ENCODE data around the gene ELOVL3.
"Not testable (repeated sequence)": the region's sequence is repeated elsewhere in the genome, so short reads cannot be mapped to it uniquely, and the experiment has no call there.

ELOVL3 gene, protein sequence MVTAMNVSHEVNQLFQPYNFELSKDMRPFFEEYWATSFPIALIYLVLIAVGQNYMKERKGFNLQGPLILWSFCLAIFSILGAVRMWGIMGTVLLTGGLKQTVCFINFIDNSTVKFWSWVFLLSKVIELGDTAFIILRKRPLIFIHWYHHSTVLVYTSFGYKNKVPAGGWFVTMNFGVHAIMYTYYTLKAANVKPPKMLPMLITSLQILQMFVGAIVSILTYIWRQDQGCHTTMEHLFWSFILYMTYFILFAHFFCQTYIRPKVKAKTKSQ
- 0 reads per million in 2 donors for total RNA-seq

DNA sequence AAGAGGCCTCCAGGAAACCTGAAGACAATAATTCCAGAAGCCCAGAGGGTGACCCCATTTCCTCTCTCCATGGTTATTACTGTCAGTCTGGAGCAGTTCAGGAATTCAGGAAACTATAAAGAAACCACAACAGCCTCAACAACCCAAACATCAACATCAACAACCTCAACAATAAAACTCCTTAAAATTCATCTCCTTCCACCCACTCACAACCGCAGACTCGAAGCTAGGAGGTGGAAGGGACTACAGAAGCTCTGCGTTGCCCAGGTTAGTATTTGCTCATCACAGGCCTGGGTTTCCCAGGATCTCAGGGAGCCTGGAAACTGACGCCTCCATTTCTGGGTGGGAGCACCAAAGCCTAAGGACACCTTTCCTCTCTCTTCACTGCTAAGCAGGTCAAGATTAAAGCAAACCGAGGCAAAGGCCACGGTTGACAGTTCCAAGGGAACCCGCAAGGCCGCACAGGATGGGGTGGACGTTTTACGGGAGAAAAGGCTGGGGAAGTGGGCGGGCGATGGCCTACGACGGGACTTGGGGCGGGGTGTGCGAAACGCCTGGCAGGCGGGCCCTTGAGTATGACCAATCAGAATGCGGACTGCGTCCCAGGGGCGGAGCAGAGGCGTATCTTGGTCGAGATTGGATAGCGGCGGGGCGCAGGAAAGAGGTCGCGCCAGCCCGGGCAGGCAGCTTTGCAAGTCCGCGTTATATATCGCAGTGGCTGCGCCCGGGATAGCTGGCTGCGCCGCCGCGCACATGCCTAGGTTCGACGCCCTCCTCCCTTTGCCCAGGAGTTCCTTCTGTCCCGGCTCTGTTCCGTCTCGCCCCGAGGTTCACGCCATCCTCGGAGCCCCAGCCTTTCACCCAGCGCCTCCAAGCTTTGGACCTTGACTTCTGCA is at the start of gene ELOVL3:
ELOVL3 (plus strand) TSS at position 654 of the 896 bp plus-strand sequence. CDS start 250 bp downstream, outside the sequence.
- DNase-seq = peak; percentile 59

DNA sequence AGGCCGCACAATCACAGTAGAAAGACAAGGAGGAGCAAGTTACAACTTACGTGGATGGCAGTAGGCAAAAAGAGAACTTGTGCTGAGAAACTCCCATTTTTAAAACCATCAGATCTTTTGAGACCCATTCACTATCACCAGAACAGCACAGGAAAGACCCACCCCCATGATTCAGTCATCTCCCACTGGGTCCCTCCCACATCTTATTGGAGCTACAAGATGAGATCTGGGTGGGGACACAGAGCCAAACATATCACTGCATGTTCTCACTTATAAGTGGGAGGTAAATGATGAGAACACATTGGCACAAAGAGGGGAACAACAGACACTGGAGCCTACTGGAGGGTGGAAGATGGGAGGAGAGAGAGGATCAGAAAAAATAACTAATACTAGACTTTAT is 41.5 kb upstream of the ELOVL3 start:
- no peak for DNase-seq

DNA sequence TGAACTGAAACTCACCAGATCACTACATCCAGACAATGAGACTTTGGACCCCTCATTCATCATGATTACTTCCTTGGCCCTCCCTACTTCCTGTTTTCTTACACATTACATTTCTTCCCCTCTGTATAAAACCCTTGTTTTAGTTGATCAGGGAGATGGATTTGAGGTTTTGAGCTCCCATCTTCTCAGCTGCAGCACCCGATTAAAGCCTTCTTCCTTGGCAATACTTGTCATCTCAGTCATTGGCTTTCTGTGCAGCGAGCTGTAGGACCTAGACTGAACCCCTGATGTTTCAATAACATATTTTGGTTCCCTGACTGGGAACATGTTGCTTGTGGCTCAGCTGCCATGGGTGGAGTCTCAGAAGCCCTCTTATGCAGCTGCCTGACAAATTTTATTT is 40.8 kb upstream of the ELOVL3 start:
- DNase-seq = no peak

DNA sequence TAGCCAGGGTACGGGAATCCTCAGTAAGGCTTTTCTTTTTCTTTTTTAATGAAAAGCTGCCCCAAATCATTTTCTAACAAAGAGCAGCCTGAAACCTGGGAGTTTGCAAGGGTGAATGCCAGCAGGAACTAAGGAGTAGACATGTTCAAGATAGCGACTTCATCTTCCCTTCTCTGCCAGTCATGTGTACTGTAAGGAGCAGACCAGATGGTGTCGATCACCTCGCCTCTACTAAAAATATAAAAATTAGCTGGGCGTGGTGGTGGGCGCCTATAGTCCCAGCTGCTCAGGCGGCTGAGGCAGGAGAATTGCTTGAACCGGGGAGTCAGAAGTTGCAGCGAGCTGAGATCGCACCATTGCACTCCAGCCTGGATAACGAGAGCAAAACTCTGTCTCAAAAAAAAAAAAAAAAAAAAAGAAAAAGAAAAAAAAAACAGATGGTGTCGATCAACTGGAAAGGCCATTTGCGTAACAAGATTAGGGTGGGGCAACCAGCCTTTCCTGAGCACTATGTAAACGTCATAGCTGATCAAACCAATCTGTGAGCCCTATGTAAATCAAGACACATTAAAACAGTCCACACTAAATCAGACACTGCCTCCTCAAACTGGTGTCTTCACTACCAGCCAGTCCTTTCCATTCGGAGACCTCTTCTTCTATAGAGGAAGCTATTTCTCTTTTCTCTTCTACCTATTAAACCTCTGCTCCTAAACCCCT is 40.1 kb upstream of the ELOVL3 start:
- no peak for DNase-seq

DNA sequence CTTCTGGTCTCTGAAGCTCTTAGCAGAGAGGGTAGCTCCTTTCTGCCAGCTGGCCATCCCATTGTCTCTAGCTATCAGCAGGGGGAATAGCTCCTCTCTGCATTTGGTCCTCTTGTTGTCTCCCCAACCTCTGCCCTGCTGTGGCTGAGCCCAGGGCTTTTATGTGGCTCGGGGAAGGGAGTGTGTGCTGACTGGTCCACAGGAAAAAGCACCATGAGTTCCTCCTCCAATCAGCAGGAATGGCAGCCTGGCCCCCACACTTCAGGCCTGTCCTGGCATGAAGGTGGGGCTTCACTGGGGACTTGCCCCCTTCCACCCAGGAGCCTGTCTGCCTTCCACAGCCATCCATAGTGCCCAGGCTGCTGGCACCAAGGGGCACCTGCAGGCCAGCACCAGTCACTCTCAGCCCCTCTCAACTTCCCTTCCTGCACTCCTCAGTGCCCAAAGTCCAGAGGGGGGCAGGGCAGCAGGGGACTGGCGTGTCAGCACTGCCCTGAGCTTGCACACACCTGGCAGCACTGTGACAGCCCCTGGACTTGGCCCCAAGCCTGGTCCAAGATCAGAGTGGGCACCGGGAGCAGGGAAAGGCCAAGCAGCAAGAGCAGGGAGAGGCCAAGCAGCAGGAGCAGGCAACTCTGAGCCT is 37.7 kb upstream of the ELOVL3 start:
- no peak for DNase-seq

DNA sequence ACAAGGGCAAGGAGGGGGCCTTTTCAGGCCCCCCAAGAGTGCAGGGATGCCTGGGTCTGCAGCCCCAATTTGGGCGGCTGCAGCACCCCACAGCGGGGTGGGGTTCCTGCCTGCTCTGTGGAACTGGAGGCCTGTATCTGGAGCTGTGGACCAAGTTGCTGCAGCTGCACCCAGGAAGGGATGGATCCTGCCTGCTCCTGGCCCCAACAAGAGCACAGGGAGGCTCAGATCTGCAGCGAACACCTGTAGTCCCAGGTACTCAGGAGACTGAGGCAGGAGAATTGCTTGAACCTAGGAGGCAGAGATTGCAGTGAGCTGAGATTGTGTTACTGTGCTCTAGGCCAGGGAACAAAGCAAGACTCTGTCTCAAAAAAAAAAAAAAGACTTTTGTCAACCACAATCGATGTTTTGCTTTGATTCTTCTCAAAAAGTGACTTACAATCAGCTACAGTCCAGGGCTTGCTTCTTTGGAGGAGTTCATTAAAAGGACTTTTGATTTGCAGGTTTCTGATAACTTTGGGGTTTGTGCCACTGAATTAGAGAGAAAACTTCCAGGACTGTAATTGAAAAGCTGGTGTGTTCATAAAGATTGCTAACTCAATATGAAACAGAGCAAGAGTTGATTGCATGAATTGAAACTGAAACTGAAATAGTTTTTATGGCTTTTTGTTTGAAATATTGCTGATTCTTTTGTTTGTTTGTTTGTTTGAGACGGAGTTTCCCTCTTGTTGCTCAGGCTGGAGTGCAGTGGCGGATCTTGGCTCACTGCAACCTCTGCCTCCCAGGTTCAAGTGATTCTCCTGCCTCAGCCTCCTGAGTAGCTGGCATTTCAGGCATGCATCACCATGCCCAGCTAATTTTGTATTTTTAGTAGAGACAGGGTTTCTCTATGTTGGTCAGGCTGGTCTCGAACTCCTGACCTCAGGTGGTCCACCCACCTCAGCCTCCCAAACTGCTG is 36.9 kb upstream of the ELOVL3 start:
- not testable (repeated sequence) for DNase-seq

DNA sequence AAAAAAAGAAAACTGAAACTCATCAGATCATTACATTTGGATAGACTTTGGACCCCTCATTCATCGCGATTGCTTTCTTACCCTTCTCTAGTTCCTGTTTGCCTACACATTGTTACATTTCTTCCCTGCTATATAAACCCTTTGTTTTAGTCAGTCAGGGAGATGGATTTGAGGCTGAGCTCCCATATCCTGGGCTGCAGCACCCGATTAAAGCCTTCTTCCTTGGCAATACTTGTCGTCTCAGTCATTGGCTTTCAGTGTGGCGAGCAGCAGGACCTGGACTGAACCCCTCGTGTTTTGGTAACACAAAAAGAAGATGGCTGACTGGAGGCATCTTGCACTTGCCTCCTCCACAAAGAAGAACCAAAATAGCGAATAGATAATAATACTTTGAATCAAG is 34.1 kb upstream of the ELOVL3 start:
- DNase-seq = no peak

DNA sequence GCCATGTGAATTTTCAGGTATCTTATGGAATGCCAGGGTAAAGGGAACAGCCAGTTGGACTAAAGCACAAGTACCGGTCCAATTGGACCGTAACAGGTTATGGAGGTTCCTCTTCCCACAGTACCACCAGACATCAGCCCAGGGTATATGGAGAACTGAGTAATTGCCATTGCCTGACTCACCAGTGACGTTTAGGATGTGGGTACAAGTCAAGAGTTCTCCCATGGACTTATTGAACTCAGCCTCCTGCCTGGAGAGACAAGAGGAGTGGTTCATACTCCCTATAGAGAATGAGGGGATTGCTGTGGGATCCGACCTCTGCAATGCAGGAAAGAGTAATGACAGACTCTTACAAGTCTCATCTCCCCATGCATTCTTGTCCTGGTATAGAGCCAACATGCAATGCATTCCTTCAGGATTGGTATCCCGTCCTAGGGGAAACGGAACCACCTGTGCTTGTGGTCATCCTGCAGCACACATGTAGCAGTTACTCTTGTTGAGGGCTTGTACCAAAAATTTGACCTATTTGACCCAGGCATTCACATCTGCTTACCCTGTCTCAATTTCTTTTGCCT is 30.7 kb upstream of the ELOVL3 start:
- DNase-seq = no peak

DNA sequence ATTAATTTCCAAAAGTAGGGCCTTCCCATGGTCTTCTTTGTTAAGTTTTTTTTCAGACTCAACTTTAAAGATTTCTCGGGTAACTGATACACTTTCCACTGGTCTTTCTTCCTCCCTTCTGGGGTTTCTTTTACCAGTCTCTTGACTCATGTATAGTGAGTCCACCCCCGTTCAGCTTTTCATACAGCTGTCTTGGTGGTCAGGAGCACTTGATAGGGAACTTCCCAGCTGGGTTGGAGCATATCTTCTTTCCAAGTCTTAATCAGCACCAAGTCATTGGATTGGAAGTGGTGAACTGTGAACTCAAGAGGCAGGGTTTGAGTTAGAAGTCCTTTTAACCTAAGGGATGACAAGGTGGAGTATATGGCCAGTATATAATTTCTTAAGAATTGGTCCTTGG is 29.2 kb upstream of the ELOVL3 start:
- DNase-seq = no peak

DNA sequence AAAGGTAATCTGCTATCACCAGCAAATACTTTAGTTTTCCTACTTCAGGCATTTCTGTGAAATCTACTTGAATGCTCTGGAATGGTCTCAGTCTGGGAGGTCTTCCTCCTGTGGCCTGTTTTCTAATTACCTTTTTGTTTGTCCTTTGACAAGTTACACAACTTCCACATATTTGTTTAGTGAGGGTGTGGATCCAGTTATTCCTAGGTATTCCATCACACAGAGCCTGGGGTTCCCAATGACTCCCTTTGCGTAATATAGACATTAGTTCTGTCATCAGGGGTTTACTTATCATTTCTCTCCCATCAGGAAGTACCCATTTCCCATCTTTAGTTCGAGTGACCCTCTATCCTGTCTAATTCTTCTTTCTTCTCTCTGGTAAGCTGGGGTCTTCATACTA is 28.1 kb upstream of the ELOVL3 start:
- no peak for DNase-seq

DNA sequence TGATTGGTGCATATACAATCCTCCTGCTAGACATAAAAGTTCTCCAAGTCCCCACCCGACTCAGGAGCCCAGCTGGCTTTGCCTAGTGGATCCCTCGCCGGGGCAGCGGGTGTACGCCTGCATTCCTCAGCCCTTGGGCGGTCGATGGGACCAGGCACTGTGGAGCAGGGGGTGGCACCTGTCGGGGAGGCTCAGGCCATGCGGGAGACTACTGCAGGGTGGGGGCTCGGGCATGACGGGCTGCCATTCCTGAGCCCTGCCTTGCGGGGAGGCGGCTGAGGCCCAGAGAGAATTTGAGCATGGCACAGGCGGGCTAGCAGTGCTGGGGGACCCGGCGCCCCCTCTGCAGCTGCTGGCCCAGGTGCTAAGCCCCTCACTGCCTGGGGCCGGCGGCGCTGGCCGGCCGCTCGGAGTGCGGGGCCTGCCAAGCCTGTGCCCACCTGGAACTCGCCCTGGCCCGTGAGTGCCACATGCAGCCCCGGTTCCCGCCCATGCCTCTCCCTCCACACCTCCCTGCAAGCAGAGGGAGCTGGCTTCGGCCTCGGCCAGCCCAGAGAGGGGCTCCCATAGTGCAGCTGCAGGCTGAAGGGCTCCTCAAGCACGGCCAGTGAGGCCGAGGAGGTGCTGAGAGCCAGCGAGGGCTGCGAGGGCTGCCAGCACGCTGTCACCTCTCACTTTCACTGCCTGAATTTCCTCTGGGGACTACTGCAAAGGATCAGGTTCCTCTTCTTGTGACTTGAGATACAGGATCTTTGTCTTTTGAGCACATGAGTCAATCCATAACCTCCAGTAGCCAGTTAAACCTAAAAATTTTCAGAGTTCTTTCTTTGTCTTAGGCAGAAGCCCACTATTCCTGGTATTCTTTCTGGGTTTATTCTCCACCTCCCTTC is 25.1 kb upstream of the ELOVL3 start:
- no peak for DNase-seq

DNA sequence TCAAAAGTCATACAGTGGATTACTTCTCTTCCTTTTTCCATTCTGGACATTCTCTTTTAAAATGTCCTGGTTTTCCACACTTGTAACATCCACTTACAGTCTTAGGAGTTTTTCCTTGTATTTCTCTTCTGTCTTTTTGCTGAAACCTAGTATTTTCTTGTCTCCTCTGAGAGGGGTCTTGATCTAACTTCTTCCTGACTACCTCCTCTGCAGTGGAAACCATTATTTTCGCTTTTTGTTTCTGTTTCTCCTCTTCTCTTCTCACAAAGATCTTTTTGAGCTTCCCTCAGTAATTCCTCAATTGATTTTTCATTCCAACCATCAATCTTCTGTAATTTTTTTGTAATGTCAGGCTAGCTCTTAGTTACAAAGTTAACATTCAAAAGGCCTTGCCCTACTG is 23.7 kb upstream of the ELOVL3 start:
- no peak for DNase-seq

DNA sequence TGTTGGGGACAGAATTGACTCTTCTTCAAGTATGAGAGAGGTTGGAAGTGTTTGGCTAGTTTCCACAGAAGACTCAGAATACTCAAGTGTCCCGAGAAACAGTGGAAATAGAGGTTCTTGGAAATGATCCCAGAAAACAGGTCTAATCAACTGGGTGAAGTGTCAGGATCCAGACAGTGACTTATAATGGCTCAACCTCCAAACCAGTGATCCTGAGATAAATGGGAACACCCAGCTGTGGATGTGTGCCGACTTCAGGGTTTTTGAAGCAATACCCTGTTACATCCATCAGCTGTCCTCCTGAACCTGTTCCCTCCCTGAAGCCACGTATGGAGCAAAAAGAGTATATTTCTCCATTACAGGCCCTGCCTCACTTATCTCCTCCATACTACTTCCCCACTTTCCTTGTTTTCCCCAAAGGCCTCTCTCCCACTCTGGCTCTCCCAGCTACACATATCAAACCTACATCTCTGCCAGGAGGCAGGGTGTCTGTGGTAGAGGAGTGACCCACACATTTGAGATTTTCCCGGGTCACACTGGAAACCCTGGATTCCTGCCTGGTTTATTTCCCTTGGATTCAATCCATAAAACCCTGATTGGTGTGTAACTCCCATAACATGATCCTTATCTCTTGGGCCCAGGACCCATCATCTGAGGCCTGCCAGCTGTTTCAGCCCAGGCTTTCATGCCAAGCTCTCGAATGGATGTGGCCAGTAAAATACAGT is 17.6 kb upstream of the ELOVL3 start:
- DNase-seq = no peak

DNA sequence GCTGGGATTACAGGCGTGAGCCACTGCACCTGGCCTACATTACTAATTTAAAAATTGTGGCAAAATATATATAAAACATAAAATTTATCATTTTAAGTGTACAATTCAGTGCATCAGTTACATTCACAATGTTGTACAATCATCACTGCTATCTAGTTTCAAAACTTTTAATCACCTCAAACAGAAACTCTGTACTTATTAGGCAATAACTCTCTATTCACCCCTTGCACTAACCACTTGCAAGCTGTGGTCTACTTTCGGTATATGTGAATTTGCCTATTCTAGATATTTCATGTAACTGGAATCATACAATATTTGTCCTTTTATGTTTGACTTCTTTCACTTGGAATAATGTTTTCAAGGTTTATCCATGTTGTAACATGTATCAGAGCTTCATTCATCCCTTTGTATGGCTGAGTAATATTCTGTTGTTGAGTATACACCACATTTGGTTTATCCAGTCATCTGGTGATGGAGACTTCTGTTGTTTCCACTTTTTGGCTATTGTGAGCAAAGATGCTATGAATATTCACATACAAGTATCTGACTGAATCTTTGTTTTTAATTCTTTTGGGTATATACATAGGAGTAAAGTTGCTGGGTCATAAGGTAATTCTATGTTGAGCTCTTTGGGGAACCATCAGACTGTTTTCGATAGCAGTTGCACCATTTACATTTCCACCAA is 14.3 kb upstream of the ELOVL3 start:
- no peak for DNase-seq

DNA sequence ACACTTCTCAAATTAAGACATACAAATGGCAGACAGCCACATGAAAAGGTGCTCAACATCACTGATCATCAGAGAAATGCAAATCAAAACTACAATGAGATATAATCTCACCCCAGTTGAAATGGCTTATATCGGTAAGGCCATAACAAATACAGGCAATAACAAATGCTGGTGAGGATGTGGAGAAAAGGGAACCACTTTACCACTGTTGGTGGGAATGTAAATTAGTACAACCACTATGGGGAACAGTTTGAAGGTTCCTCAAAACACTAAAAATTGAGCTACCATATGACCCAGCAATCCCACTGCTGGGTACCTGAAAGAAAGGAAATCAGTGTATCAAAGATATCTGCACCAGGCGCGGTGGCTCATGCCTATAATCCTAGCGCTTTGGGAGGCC is 12.5 kb upstream of the ELOVL3 start:
- not testable (repeated sequence) for DNase-seq

DNA sequence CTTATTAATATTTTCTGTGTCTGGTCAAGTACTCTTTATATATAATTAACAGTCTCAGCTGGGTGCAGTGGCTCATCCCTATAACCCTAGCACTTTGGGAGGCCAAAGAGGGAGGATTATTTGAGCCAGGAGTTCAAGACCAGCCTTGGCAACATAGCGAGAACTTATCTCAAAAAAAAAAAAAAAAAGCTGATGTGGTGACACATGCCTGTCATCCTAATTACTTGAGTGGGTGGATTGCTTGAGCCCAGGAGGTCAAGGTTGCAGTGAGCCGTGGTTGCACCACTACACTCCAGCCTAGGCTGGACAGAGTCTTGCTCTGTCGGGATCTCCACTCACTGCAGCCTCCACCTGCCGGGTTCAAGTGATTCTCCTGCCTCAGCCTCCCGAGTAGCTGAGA is 6.7 kb upstream of the ELOVL3 start:
- no peak for DNase-seq

DNA sequence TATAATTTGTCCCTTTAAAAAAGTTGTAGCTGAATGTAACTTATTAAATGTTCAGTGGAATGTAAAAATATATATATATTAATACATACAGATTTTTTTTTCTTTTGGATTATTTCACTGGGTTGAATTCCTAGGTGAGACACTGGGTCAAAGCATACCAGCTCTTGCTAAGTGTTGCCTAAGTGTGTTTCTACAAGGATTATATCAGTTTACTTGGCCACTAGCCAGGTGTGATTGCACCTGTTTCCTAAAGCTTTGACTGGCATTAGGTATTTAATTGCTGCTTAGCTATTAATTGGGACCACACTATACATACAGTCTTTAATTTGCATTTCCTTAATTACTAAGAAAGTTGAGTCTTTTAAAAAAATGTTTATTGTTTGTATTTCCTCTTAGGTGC is 5.5 kb upstream of the ELOVL3 start:
- no peak for DNase-seq

DNA sequence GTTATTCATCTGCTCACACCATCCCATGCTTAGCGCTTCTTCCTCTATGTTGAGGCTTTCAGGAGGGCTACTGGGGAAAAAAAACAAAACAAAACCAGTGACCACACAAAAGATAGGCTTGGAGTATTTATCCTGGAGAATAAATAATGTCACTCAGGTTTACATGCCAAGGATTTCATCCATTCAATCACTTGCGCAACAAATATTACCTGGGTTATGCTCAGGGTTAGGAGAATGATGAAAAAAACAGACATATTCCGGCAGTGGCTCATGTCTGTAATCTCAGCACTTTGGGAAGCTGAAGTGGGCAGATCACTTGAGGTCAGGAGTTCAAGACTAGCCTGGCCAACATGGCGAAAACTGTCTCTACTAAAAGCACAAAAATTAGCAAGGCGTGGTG is 3.3 kb upstream of the ELOVL3 start:
- DNase-seq = no peak

DNA sequence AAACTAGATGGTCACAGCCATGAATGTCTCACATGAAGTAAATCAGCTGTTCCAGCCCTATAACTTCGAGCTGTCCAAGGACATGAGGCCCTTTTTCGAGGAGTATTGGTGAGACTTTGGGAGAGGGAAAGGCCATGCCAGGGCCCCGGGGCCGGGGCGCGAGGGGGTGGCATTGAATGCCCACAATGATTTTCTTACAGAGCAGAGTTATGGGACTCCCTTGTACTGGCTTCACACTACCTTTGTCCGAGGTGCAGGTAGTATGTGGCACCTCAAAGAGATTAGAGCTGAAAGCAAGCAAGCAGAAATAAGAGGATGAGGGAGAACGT is 407 bp downstream of the ELOVL3 start:
- no peak for DNase-seq
